HEK293 (cell line): ENCODE results near the gene THOC7.

Experiments used
- CTCF ChIA-PET: fragments of 350-600 bp; formaldehyde crosslinking; extraction: SDS; loops from one replicate; lab custom pipeline; 2021; ENCODE audit warnings: antibody characterized with exemption; lab: Yijun Ruan, JAX
- POLR2A ChIA-PET: fragments of 300-600 bp; formaldehyde crosslinking; extraction: SDS; loops from one replicate; lab custom pipeline; 2020; ENCODE audit warnings: antibody characterized with exemption, inconsistent platforms; lab: Yijun Ruan, JAX
- H3K27ac ChIP-seq: fragments of 200-500 bp; sonication (Bioruptor generic); 2 replicates; pipeline ENCODE4 v1.5.1; 2014; ENCODE audit warnings: low read depth, low read length, control low read depth, inconsistent platforms; ENCODE audit errors: extremely low read depth
- H3K36me3 ChIP-seq, 2 experiments: fragments of 200-500 bp in 1 of 2; sonication (Bioruptor generic) in 1 of 2; 1 replicate in 1 of 2; 2 replicates in 1 of 2; pipeline ENCODE4 v1.5.1; 2014 to 2017; ENCODE audit warnings: inconsistent platforms in 2 of 2, low read length in 2 of 2; ENCODE audit not compliant: control insufficient read depth in 2 of 2, insufficient read depth in 1 of 2
- H3K4me1 ChIP-seq: fragments of 200-500 bp; sonication (Bioruptor generic); 2 replicates; pipeline ENCODE4 v1.5.1; 2014; ENCODE audit warnings: mild to moderate bottlenecking, low read length, inconsistent platforms; ENCODE audit not compliant: control insufficient read depth, insufficient read depth
- H3K4me3 ChIP-seq: 2 replicates; pipeline ENCODE4 v1.5.1; 2011; ENCODE audit warnings: low read depth, mild to moderate bottlenecking, control low read depth, low read length, moderate library complexity
- H3K9me3 ChIP-seq: fragments of 200-500 bp; sonication (Bioruptor generic); 2 replicates; pipeline ENCODE4 v1.5.1; 2014; ENCODE audit warnings: low read depth, low read length, inconsistent platforms; ENCODE audit not compliant: control insufficient read depth, insufficient read depth
- OSR2 ChIP-seq: fragments of 450-650 bp; formaldehyde crosslinking; IDR thresholded peaks from 2 replicates; pipeline ENCODE4 v1.5.1; 2016; ENCODE audit warnings: missing biosample characterization, missing genetic modification characterization
- PRDM1 ChIP-seq: fragments of 450-650 bp; formaldehyde crosslinking; IDR thresholded peaks from 2 replicates; pipeline ENCODE4; 2016; ENCODE audit warnings: missing biosample characterization, missing genetic modification characterization
- SCRT1 ChIP-seq: fragments of 450-650 bp; formaldehyde crosslinking; IDR thresholded peaks from 2 replicates; pipeline ENCODE4 v1.5.1; 2016; ENCODE audit warnings: missing biosample characterization, missing genetic modification characterization, borderline replicate concordance
- SCRT2 ChIP-seq: fragments of 450-650 bp; formaldehyde crosslinking; IDR thresholded peaks from 2 replicates; pipeline ENCODE4 v1.5.1; 2016; ENCODE audit warnings: missing biosample characterization, missing genetic modification characterization
- SP2 ChIP-seq: fragments of 450-650 bp; formaldehyde crosslinking; IDR thresholded peaks from 2 replicates; pipeline ENCODE4 v1.5.1; 2016; ENCODE audit warnings: missing biosample characterization, missing genetic modification characterization
- YY1 ChIP-seq: fragments of 450-650 bp; formaldehyde crosslinking; IDR thresholded peaks from 2 replicates; pipeline ENCODE4 v1.5.1; 2018; ENCODE audit warnings: missing biosample characterization, missing genetic modification characterization
- ZBTB20 ChIP-seq: fragments of 450-650 bp; formaldehyde crosslinking; IDR thresholded peaks from 2 replicates; pipeline ENCODE4 v1.5.1; 2016; ENCODE audit warnings: missing biosample characterization, missing genetic modification characterization
- ZNF223 ChIP-seq: fragments of 450-650 bp; formaldehyde crosslinking; IDR thresholded peaks from 2 replicates; pipeline ENCODE4 v1.5.1; 2016; ENCODE audit warnings: missing biosample characterization, missing genetic modification characterization
- ZNF23 ChIP-seq: fragments of 450-650 bp; formaldehyde crosslinking; IDR thresholded peaks from 2 replicates; pipeline ENCODE4 v1.5.1; 2016; ENCODE audit warnings: missing biosample characterization, missing genetic modification characterization, borderline replicate concordance
- ZNF366 ChIP-seq: fragments of 450-650 bp; formaldehyde crosslinking; conservative IDR thresholded peaks from 2 replicates; pipeline ENCODE4 v1.5.1; 2016; ENCODE audit warnings: missing biosample characterization, missing genetic modification characterization
- ZNF394 ChIP-seq: fragments of 450-650 bp; formaldehyde crosslinking; IDR thresholded peaks from 2 replicates; pipeline ENCODE4 v1.5.1; 2016; ENCODE audit warnings: missing biosample characterization, missing genetic modification characterization, mild to moderate bottlenecking, moderate library complexity, borderline replicate concordance
- ZNF585B ChIP-seq: fragments of 450-650 bp; formaldehyde crosslinking; IDR thresholded peaks from 2 replicates; pipeline ENCODE4 v1.5.1; 2016; ENCODE audit warnings: missing biosample characterization, missing genetic modification characterization
- ZNF596 ChIP-seq: fragments of 450-650 bp; IDR thresholded peaks from 2 replicates; pipeline ENCODE4 v1.5.0; 2018; ENCODE audit warnings: missing biosample characterization, mild to moderate bottlenecking, missing genetic modification characterization, moderate library complexity
- ZNF621 ChIP-seq: fragments of 450-650 bp; formaldehyde crosslinking; IDR thresholded peaks from 2 replicates; pipeline ENCODE4 v1.5.1; 2017; ENCODE audit warnings: missing biosample characterization, missing genetic modification characterization
- TF ChIP-seq, protein P1 (sequence below): fragments of 450-650 bp; formaldehyde crosslinking; IDR thresholded peaks from 2 replicates; pipeline ENCODE4 v1.5.1; 2017; ENCODE audit warnings: missing biosample characterization, missing genetic modification characterization
- TF ChIP-seq, protein P2 (sequence below): fragments of 450-650 bp; IDR thresholded peaks from 2 replicates; pipeline ENCODE4 v1.5.1; 2018; ENCODE audit warnings: missing biosample characterization, mild to moderate bottlenecking, missing genetic modification characterization
- TF ChIP-seq, protein P3 (sequence below): fragments of 450-650 bp; formaldehyde crosslinking; IDR thresholded peaks from 2 replicates; pipeline ENCODE4 v1.5.1; 2016; ENCODE audit warnings: missing biosample characterization, missing genetic modification characterization
- TF ChIP-seq, protein P4 (sequence below): fragments of 450-650 bp; formaldehyde crosslinking; IDR thresholded peaks from 2 replicates; pipeline ENCODE4 v1.5.1; 2017; ENCODE audit warnings: missing biosample characterization, missing genetic modification characterization

Gene THOC7

DNA sequence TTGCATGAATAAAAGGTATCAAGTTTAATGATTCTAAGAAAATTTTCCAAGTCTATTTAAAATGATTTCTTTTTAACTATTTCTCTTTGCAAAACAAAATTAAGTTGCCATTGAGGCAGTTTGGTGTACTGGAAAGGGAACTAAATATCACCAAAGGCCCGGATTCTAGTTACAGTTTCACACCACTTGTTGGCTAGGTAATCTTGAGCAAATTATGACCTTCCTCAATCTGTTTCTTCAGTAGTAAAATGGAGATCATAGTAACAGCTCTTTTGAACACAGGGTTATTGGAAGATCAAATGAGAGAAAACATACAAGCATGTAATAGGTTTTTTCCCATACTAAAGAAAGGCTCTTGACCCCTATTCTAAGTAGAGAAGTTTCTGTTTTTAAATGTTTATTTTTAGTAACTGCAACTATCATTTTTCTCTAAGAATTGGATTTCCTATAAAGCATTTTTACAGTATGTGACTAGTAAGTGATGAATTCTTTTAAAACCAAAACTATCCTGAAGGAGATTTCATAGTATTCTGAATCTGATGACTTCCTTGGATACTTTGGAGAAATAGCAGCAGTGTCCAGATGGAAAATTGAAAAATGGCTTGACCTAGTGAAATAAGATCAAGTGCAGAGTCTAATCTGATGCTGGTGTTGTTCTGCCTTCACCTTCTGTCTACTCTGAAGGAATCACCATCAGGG, 32.9 kb upstream of the THOC7 start:
- TF ChIP-seq YY1 (tag by site-specific recombination) (no peak), ZBTB20 (no peak), ZNF621 (tag by site-specific recombination) (no peak), SP2 (tag by site-specific recombination) (no peak), ZNF23 (tag by site-specific recombination) (no peak)
- TF ChIP-seq, protein P1, sequence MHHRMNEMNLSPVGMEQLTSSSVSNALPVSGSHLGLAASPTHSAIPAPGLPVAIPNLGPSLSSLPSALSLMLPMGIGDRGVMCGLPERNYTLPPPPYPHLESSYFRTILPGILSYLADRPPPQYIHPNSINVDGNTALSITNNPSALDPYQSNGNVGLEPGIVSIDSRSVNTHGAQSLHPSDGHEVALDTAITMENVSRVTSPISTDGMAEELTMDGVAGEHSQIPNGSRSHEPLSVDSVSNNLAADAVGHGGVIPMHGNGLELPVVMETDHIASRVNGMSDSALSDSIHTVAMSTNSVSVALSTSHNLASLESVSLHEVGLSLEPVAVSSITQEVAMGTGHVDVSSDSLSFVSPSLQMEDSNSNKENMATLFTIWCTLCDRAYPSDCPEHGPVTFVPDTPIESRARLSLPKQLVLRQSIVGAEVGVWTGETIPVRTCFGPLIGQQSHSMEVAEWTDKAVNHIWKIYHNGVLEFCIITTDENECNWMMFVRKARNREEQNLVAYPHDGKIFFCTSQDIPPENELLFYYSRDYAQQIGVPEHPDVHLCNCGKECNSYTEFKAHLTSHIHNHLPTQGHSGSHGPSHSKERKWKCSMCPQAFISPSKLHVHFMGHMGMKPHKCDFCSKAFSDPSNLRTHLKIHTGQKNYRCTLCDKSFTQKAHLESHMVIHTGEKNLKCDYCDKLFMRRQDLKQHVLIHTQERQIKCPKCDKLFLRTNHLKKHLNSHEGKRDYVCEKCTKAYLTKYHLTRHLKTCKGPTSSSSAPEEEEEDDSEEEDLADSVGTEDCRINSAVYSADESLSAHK (tag by site-specific recombination): no peak
- TF ChIP-seq, protein P2, sequence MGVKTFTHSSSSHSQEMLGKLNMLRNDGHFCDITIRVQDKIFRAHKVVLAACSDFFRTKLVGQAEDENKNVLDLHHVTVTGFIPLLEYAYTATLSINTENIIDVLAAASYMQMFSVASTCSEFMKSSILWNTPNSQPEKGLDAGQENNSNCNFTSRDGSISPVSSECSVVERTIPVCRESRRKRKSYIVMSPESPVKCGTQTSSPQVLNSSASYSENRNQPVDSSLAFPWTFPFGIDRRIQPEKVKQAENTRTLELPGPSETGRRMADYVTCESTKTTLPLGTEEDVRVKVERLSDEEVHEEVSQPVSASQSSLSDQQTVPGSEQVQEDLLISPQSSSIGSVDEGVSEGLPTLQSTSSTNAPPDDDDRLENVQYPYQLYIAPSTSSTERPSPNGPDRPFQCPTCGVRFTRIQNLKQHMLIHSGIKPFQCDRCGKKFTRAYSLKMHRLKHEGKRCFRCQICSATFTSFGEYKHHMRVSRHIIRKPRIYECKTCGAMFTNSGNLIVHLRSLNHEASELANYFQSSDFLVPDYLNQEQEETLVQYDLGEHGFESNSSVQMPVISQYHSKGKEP: no peak

DNA sequence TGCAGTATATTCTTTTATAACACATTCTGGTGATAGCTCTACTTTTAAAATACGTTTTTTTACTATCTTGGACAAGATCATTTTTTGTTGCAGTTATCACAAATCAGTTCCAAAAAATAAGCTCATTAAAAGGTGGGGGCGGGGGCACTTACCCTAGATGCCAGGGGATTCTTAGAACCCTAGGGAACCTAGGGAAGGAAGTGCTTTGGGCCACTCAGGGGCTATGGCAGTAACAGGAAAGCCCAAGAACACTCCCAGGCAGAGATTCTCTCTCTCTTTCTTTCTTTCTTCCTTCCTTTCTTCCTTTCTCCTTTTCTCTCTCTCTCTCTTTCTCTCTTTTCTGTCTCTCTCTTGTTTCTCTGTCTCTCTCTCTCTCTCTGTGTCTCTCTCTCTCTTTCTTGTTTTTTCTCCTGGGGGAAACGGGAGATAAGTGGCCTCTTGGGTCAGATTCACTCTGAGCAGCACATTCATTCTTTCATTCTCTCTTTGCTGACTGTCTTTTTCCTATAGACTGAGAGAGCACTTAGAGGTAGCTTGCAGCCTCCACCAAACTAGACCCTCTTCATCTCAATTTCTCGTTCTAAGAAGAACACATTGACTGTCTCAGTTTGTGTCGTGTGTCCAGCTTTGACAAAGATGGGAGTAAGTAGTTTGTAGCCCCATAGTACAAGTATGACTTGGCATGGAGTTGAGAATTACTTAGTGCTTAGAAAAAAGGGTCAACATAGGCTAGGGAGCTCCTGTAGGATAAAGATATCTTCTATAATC, 32.0 kb upstream of the THOC7 start:
- Histone ChIP-seq H3K27ac (no peak overlapping the region), H3K36me3 (peaks cover 0 to 3% of the 10 kb centered on the region in 2 experiments; a peak in 2 of 3 replicates), H3K9me3 (no peaks in the 10 kb centered on the region), H3K4me1 (no peaks in the 10 kb centered on the region; the same call in none of the 2 replicates), H3K4me3 (no peak overlapping the region)
- POLR2A ChIA-PET: interaction anchor here (0.6 kb wide), 1 partner anchor 604 kb away, joined by 3 read pairs; no protein-coding TSS in a partner anchor
- peak; percentile 73 for TF ChIP-seq ZNF366
- no peak for TF ChIP-seq ZNF585B
- TF ChIP-seq ZNF596 (tag by site-specific recombination): peak; percentile 92
- TF ChIP-seq PRDM1 (tag by site-specific recombination): peak; percentile 94
- CTCF ChIA-PET: interaction anchor here (0.6 kb wide), 1 partner anchor 615 kb away, joined by 4 read pairs; no protein-coding TSS in a partner anchor

More for the DNA sequence above, 32.9 kb upstream of the THOC7 start:
- ChIA-PET POLR2A (no interaction called here), CTCF (no interaction called here)
- Histone ChIP-seq H3K27ac (no peak overlapping the region), H3K36me3 (peaks cover 0 to 3% of the 10 kb centered on the region in 2 experiments; a peak in 1 of 3 replicates), H3K4me3 (no peak overlapping the region), H3K4me1 (no peaks in the 10 kb centered on the region; the same call in none of the 2 replicates), H3K9me3 (no peaks in the 10 kb centered on the region)

DNA sequence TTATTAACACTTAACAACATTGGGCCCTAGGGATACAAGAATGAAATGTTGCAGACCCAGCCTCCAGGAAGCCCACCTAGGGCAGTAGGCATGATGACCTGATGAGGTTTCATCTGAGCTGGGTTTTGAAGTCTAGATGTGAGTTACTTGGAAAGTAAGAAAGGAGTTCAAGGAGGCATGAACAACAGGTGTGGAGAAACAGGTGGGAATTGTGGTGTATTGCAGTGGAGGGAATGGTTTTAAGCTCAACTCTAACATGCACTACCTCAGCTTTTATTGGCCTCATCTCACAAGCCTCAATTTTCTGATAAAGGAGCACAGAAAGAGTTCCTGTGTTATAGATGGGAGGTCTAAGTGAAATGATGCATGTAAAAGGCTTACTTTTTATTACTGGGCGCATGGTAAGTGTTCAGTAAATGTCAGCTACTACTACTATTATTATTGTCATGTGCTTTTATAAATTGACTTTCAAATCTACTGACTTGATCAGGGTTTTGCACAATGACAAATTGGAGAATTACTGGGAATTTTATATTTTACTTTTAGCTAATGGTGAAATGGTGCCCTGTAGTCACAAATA, 29.3 kb upstream of the THOC7 start:
- Histone ChIP-seq H3K36me3 (no peaks in the 10 kb centered on the region; a peak in 1 of 3 replicates), H3K27ac (no peak overlapping the region), H3K9me3 (no peaks in the 10 kb centered on the region), H3K4me1 (no peaks in the 10 kb centered on the region; the same call in none of the 2 replicates), H3K4me3 (no peak overlapping the region)
- TF ChIP-seq, protein P3, sequence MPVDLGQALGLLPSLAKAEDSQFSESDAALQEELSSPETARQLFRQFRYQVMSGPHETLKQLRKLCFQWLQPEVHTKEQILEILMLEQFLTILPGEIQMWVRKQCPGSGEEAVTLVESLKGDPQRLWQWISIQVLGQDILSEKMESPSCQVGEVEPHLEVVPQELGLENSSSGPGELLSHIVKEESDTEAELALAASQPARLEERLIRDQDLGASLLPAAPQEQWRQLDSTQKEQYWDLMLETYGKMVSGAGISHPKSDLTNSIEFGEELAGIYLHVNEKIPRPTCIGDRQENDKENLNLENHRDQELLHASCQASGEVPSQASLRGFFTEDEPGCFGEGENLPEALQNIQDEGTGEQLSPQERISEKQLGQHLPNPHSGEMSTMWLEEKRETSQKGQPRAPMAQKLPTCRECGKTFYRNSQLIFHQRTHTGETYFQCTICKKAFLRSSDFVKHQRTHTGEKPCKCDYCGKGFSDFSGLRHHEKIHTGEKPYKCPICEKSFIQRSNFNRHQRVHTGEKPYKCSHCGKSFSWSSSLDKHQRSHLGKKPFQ (tag by site-specific recombination): peak; percentile 68; the same call in 1 of the 2 replicates
- TF ChIP-seq OSR2 (tag by site-specific recombination) (peak; percentile 79), ZNF394 (tag by site-specific recombination) (no peak), ZNF223 (tag by site-specific recombination) (no peak), SCRT1 (tag by site-specific recombination) (peak; percentile 96), SCRT2 (peak; percentile 97)
- TF ChIP-seq, protein P4, sequence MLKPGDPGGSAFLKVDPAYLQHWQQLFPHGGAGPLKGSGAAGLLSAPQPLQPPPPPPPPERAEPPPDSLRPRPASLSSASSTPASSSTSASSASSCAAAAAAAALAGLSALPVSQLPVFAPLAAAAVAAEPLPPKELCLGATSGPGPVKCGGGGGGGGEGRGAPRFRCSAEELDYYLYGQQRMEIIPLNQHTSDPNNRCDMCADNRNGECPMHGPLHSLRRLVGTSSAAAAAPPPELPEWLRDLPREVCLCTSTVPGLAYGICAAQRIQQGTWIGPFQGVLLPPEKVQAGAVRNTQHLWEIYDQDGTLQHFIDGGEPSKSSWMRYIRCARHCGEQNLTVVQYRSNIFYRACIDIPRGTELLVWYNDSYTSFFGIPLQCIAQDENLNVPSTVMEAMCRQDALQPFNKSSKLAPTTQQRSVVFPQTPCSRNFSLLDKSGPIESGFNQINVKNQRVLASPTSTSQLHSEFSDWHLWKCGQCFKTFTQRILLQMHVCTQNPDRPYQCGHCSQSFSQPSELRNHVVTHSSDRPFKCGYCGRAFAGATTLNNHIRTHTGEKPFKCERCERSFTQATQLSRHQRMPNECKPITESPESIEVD (tag by site-specific recombination): peak; percentile 39; the same call in 1 of the 2 replicates
- TF ChIP-seq, protein P2: peak; percentile 70; the same call in 1 of the 2 replicates
- ChIA-PET CTCF (interaction anchor here (0.8 kb wide), 1 partner anchor 544 kb away, joined by 3 read pairs; no protein-coding TSS in a partner anchor), POLR2A (no interaction called here)
